SH-SY5Y (cell line): ENCODE data around the gene ZNF512.

Experiments used
- GATA2 ChIP-seq: IDR thresholded peaks from 2 replicates; pipeline ENCODE4 v1.6.1; 2011; ENCODE audit warnings: mild to moderate bottlenecking, low read depth, low read length
- GATA3 ChIP-seq: IDR thresholded peaks from 2 replicates; pipeline ENCODE4 v1.6.1; 2011; ENCODE audit warnings: low read depth, mild to moderate bottlenecking, low read length, moderate library complexity

DNA sequence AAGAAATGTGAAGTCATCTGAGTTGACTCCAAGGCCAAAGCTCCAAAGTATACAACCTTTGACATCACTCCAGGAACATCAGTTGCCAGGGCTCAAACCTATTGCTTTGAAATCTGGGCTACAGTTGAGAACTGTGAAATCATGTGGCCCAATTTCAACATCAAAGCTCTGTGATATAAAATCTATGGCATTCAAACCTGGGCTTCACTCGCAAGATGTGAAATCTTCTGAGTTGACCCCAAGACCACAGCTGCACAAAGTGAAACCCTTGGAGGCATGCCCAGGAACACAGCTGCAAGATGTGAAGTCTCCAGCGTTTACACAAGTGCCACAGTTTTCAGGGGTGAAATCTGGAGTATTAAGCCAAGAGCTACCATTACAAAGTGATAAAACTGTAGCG, 9.4 kb upstream of the ZNF512 start:
- no peak for TF ChIP-seq GATA2
- no peak for TF ChIP-seq GATA3
